Stimulated activated memory B cell treated with anti-CD40 and anti-IgM and Interleukin-4, amounts not matched to agents 10 μg/mL and 1 μg/mL and 100 μg/mL, for 72 hours (primary cell): ENCODE results near the gene ARID5B.
A peak's percentile ranks its signal among the peaks of the same experiment; 100 is the strongest.

Experiments used
- ATAC-seq: fragments of 150-1000 bp; cut with Tn5 transposase; 2 replicates; pipeline ENCODE4 v1.10.0; 2021
- H3K27ac Mint-ChIP-seq: one replicate; pipeline ENCODE4 v1.8.0; 2022; ENCODE audit warnings: mild to moderate bottlenecking, mixed read lengths
- H3K27me3 Mint-ChIP-seq: one replicate; pipeline ENCODE4 v1.8.0; 2022; ENCODE audit warnings: mixed read lengths
- H3K36me3 Mint-ChIP-seq: one replicate; pipeline ENCODE4 v1.8.0; 2022; ENCODE audit warnings: mixed read lengths
- H3K4me1 Mint-ChIP-seq: one replicate; pipeline ENCODE4 v1.8.0; 2022; ENCODE audit warnings: mixed read lengths
- H3K4me3 Mint-ChIP-seq: one replicate; pipeline ENCODE4 v1.8.0; 2022; ENCODE audit warnings: mild to moderate bottlenecking, moderate library complexity, mixed read lengths
- H3K9me3 Mint-ChIP-seq: one replicate; pipeline ENCODE4 v1.8.0; 2022; ENCODE audit warnings: mixed read lengths

Gene ARID5B

DNA sequence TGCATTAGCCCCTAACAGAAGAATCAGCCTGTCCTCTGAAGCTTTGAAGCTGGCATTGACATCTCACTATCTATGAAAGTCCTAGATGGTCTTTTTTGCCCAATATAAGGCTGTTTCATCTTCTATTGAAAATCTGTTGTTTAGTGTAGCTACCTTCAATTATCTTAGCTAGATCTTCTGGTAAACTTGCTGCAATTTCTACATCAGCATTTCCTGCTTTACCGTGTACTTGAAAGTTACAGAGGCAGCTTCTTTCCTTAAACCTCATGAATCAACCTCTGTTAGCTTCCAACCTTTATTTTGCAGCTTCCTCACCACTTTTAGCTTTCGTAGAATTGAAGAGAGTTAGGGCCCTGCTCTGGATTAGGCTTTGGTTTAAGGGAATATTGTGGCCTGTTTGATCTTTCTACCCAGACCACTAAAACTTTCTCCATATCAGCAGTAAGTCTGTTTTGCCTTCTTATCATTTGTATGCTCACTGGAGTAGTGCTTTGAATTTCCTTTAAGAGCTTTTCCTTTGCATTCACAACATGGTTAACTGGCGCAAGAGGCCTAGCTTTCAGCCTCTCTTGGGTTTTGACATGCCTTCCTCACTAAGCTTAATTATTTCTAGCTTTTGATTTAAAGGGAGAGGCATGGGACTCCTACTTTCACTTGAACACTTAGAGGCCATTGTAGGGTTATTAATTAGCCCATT, 32.5 kb downstream of the ARID5B start:
- Mint-ChIP-seq H3K4me3 (no peak overlapping the region), H3K9me3 (peaks cover 3% of the 10 kb centered on the region), H3K4me1 (peaks cover 58% of the 10 kb centered on the region), H3K27me3 (no peaks in the 10 kb centered on the region), H3K36me3 (peaks cover 57% of the 10 kb centered on the region), H3K27ac (peak overlapping the region; percentile 43)
- ATAC-seq = no peak

DNA sequence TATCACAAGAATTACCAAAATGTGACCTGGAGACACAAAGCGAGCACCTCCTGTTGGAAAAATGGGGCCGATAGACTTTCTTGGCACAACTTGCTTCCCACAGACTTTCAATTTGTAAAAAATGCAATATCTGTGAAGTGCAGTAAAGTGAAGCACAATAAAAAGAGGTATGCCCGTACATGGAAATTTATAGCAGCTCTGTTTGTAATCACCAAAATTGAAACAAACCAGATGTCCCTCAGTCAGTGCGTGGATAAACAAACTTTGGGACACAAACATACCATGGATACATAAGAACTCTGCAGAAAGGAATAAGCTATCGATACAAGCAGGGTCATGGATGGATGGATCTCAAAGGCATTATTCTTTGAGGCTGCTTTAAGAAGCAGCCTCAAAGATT, 33.6 kb downstream of the ARID5B start:
- H3K4me3 Mint-ChIP-seq = no peak overlapping the region
- no peaks in the 10 kb centered on the region for H3K27me3 Mint-ChIP-seq
- peaks cover 58% of the 10 kb centered on the region for H3K4me1 Mint-ChIP-seq
- H3K36me3 Mint-ChIP-seq = peaks cover 49% of the 10 kb centered on the region
- no peak for ATAC-seq
- H3K27ac Mint-ChIP-seq = peak overlapping the region; percentile 43
- H3K9me3 Mint-ChIP-seq = peaks cover under 1% of the 10 kb centered on the region

DNA sequence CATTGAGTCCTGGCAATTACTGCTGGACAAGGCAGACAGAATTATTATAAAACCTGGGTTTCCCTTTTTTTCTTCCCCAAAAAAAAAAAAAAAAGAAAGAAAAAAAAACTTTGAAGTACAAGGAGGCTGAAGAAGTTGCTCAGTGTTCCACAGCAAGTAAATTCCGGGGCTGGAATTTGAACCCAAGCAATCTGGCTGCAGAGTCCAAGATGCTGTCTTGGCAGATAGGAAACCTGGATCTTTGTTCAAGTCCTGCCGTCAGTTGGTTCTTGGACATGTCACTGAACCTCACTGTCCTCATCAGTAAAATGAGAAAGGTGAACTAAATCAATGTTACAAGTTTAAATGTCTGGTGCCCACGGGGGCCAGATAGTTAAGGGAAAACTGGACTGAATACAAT, 35.3 kb downstream of the ARID5B start:
- H3K4me1 Mint-ChIP-seq = peaks cover 71% of the 10 kb centered on the region
- H3K27me3 Mint-ChIP-seq = no peaks in the 10 kb centered on the region
- H3K36me3 Mint-ChIP-seq = peaks cover 52% of the 10 kb centered on the region
- H3K9me3 Mint-ChIP-seq = no peaks in the 10 kb centered on the region
- ATAC-seq = no peak
- H3K4me3 Mint-ChIP-seq = no peak overlapping the region
- peak overlapping the region; percentile 92 for H3K27ac Mint-ChIP-seq

DNA sequence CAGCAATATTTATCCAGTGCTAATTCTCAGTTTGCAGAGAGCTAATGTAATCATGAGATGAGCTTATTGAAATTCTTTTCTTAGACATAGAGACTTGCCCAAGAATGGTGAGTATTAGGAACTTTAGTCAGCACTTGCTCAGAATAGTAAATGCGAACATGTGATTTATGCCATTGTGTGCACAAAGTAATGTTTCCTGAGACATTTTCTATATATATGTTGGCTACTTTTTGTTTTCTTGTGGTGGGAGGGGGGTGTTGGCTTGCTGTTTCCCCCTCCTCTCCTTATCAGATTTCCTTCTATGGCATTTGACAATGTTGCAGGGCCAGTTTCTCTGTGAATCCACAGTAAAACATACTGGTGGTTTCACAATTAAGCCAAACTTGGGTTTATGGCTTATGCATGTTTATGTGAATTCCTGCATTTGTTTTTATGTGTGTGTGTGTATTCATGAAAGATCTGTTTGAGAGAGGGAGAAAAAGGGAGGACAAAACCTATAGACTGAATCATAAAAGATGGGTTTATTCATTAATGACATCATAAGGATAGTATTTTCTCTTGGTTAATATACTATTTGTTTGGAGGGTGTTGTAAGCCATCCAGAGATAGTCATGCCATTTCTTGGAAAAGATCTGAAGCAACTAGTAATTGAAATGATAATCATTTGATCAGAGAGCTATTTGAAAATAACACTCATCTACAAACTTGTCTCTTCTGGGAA, 36.3 kb downstream of the ARID5B start:
- Mint-ChIP-seq H3K4me1 (peaks cover 81% of the 10 kb centered on the region), H3K36me3 (peaks cover 57% of the 10 kb centered on the region)
- ATAC-seq = no peak

DNA sequence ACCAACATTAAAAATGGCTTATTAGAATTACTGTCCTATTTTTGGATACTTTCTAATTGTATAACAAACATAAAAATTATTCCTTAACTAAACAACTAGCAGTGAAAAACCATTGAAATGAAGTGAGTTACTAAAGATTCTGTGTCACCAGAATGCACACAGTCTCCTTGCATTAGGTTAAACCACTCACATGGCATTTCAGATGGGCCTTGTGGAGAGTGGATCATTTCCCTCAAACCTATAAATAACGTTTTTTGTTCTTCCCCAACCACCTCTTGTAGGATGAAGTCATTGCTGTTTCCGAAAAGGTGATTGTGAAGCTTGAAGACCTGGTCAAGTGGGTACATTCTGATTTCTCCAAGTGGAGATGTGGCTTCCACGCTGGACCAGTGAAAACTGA, 38.4 kb downstream of the ARID5B start:
- Mint-ChIP-seq H3K27me3 (no peaks in the 10 kb centered on the region), H3K4me3 (peak overlapping the region; percentile 74), H3K36me3 (peaks cover 55% of the 10 kb centered on the region), H3K27ac (peak overlapping the region; percentile 92), H3K4me1 (peaks cover 80% of the 10 kb centered on the region), H3K9me3 (no peaks in the 10 kb centered on the region)
- ATAC-seq = peak; percentile 49

More for the DNA sequence above, 36.3 kb downstream of the ARID5B start:
- H3K27me3 Mint-ChIP-seq = no peaks in the 10 kb centered on the region
- H3K9me3 Mint-ChIP-seq = no peaks in the 10 kb centered on the region
- H3K4me3 Mint-ChIP-seq = peak overlapping the region; percentile 10
- H3K27ac Mint-ChIP-seq = peak overlapping the region; percentile 92

DNA sequence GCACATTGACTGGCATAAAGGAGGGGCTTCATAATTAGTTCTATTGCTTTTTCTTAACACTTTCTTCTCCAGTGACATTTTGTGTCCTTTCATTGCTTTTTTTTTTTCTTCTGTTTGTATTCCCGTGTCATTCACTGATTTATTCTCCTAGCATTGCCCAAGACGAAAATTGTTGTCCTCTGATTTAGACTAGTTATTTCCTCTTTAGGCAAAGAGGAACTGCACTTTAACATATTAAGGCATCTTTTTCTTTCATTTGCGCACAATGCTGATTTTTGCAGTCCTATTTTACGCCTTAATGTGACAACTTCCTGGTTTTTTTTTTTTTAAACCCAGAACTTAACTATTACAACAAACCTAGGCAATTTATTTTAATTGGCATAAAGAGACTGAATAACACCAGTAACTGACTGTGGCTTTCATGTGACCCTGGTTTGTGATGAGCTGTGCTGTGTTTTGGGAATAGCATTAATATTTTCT, 39.7 kb downstream of the ARID5B start:
- peaks cover 76% of the 10 kb centered on the region for H3K4me1 Mint-ChIP-seq
- ATAC-seq = peak; percentile 53
- no peaks in the 10 kb centered on the region for H3K9me3 Mint-ChIP-seq
- peaks cover 51% of the 10 kb centered on the region for H3K36me3 Mint-ChIP-seq
- peak overlapping the region; percentile 62 for H3K4me3 Mint-ChIP-seq
- H3K27ac Mint-ChIP-seq = peak overlapping the region; percentile 92
- no peaks in the 10 kb centered on the region for H3K27me3 Mint-ChIP-seq

DNA sequence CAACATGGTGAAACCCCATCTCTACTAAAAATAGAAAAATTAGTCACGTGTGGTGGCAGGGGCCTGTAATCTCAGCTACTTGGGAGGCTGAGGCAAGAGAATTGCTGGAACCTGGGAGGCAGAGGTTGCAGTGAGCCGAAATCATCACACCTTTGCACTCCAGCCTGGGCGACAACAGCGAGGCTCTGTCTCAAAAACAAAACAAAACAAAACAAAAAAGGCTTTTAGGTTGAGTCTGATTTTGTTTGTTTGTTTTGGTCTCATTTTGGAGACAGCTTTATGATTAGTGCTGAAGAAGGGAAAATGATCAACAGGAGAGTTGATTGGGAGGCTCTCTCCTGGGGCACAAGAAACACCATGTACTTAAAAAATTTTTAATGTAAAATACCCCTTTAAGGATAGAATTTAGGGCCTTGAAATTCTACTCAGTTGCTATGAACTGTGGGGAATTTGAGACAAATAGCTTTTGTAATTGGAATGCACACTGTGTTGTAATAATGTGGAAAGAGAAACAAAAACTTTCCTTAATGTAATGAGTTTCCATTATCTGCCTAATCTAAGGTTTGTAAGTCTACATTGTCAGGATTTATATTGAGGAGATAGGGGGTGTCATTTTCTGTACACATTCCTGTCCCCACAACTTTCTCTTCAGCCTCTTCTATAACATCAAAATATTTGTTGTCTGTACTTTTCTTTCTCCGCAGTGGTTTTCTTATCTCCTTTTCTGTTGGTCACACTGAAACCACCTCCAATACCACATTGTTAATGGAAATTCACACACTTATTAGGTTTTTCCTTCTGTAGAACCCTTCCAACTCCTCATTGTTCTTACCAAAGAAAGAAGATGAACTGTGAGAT, 41.3 kb downstream of the ARID5B start:
- Mint-ChIP-seq H3K9me3 (no peaks in the 10 kb centered on the region), H3K27ac (peak overlapping the region; percentile 92), H3K4me3 (peak overlapping the region; percentile 62), H3K27me3 (no peaks in the 10 kb centered on the region), H3K4me1 (peaks cover 65% of the 10 kb centered on the region), H3K36me3 (peaks cover 65% of the 10 kb centered on the region)
- ATAC-seq = no peak

DNA sequence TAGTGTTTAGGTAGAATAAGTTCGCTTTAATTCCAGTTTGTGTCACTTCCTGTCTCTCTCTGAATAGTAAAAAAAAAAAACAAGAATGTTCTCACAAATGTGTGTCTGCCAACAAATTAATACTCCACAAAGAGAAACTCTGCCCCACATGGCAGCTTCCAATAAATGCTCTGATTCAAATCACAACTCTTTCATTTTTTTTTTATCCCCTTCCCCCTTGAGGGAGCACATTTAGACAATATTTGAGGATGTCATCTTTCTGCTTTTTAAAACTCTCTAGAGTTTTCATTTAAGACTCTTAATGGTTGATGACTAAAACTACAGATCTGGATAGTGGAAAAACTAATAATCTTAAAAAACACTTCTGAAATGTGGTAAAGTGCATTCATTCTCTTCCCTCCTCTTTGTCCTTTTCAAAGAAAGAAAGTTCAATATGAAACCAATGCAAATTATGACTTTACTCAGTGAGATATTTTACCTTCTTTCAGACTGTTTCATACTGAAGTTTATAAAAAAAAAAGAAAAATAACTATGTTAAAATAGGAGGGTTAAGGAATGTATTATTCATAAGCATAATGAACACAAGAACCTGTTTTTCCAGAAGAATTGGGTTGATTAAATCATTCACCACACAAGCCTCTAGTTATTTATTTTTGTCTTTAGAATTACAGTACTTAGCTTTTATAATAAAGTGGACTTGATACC, 42.3 kb downstream of the ARID5B start:
- Mint-ChIP-seq H3K4me3 (peak overlapping the region; percentile 62), H3K4me1 (peaks cover 55% of the 10 kb centered on the region), H3K9me3 (no peaks in the 10 kb centered on the region), H3K27me3 (no peaks in the 10 kb centered on the region), H3K36me3 (peaks cover 68% of the 10 kb centered on the region), H3K27ac (peak overlapping the region; percentile 92)
- ATAC-seq = peak; percentile 74

DNA sequence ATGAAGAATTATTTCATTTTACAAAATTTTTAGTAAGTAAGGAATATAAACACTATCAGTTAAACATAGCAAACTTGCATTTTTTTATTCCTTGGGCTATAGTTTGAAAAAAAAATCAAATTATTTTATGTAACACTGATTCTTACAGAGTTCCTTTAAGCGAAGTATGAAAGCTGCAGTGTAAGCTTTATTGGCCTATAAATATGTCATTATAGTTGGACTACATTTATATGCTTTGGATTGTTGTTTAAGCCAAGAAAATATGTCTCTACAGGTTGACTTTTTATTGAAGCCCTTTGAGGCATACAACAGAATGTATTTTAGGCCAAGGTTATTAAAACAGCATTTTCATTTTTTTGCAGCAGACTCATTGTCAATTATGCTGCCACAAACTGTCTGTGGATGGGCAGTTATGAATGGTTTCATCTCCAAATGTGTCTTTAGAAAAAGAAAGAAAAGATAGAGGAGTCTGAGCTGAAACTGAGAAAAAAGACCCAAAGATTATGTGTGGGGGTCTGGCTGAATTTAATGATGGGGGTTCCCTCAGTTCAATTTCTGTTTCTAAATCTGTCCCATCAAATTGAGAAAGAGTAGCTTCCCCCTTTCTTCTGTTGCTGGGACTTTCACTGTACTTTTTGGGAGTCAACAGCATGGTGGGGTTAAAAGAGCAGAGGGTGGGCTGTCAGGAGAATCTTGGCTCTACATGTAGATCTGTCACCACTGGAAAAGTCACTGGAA, 43.1 kb downstream of the ARID5B start:
- no peak for ATAC-seq
- peak overlapping the region; percentile 92 for H3K27ac Mint-ChIP-seq
- H3K4me3 Mint-ChIP-seq = peak overlapping the region; percentile 31
- no peaks in the 10 kb centered on the region for H3K9me3 Mint-ChIP-seq
- H3K27me3 Mint-ChIP-seq = no peaks in the 10 kb centered on the region
- H3K36me3 Mint-ChIP-seq = peaks cover 76% of the 10 kb centered on the region
- H3K4me1 Mint-ChIP-seq = peaks cover 47% of the 10 kb centered on the region

DNA sequence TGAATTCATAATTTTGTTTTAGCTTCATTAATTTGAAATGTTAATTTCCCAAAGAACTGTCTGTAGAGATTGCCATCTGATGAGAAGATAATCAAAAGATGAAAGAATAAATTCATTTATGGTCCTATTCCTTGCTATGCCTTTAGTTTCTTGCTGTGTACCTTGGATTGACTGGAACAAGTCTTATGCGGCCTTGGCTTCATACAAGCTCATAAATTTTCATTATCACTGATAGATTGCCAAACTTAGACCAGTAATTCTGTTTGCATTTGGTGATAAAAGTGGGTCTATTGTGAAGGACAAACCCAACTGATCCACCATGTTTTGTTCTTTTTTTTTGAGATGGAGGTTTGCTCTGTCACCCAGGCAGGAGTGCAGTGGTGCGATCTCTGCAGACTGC, 48.2 kb downstream of the ARID5B start:
- H3K9me3 Mint-ChIP-seq = no peaks in the 10 kb centered on the region
- peaks cover 69% of the 10 kb centered on the region for H3K36me3 Mint-ChIP-seq
- no peaks in the 10 kb centered on the region for H3K27me3 Mint-ChIP-seq
- no peak overlapping the region for H3K27ac Mint-ChIP-seq
- H3K4me3 Mint-ChIP-seq = no peak overlapping the region
- ATAC-seq = no peak
- H3K4me1 Mint-ChIP-seq = peaks cover 24% of the 10 kb centered on the region

DNA sequence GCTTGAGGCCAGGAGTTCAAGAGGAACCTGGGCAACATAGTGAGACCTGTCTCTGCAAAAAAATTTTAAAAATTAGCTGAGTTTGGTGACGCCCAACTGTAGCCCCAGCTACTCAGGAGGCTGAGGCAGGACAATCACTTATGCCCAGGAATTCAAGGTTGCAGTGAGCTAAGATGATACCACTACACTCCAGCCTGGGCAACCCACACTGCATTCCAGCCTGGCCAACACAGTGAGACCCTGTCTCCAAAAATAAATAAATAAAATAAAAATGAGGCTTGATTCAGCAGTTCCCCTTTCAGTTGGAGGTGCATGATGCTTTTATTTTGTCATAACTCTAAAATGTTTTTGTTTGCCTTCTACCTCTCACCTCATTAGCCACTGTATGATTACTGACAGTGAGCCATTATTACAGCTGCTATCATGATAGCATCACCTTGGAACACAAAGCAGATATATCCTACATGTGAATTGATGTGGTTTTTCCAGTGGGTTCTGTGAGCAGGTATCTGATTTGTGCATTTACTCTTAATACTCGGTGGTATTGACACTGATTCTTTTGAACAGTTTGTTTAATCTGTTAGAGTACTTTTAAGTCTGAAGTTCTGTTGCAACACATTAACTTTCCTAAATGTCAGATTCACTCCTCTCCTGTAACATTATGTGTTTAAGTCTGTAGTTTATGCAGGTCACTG, 49.1 kb downstream of the ARID5B start:
- Mint-ChIP-seq H3K27ac (no peak overlapping the region), H3K9me3 (no peaks in the 10 kb centered on the region)

DNA sequence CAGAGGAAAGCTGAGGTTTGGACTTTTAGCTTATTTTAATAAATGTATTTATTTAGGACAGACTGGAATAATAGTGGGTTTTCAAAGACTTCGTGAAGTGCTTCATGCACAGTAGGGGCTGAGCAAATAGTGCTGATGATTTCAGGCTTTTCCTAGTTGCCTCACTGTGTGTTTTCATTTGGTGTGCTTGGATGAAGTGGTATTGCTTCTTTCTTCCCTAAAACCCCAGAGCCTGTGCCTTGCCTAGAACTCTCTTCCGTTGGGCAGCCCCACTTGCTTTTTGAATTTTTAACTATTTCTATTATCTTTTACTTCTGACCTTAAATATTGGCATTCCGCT, 49.6 kb downstream of the ARID5B start:
- Mint-ChIP-seq H3K27ac (no peak overlapping the region), H3K36me3 (peaks cover 79% of the 10 kb centered on the region), H3K27me3 (no peaks in the 10 kb centered on the region), H3K4me1 (peaks cover 31% of the 10 kb centered on the region), H3K9me3 (no peaks in the 10 kb centered on the region), H3K4me3 (no peak overlapping the region)
- no peak for ATAC-seq

More for the DNA sequence above, 49.1 kb downstream of the ARID5B start:
- ATAC-seq = no peak
- Mint-ChIP-seq H3K27me3 (no peaks in the 10 kb centered on the region), H3K4me3 (no peak overlapping the region), H3K4me1 (peaks cover 26% of the 10 kb centered on the region), H3K36me3 (peaks cover 77% of the 10 kb centered on the region)

DNA sequence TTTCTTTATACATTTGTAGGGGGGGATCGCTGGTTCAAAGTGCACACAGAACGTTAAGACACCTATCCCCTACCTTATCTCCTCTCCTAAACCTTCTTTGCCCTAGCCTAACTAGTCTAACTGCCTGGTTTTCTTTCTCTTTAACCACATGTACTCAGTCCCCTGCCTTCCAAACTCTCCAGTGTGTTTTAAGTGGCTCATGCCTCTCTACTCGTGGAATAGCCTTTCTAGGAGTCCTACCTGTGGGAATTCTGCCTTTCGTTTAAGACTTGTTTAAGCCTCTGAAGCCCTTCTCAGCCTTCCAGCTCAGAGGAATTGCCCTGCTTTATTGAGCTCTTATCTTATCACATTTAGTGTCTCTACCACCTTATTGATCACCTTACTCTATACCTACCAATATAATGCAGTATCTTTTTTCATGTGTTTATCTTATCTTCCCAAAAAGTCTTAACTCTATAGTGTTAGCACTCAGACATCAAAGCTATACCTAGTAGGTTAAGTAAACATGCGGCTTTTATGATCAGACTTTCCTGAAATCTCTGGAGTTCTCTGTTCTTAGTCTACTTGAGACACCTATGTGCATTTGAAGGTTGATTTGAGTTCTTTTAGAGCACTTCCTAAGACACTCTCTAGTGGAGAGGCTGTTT, 50.7 kb downstream of the ARID5B start:
- Mint-ChIP-seq H3K27me3 (no peaks in the 10 kb centered on the region), H3K4me1 (peaks cover 41% of the 10 kb centered on the region), H3K9me3 (no peaks in the 10 kb centered on the region), H3K4me3 (no peak overlapping the region), H3K36me3 (peaks cover 79% of the 10 kb centered on the region), H3K27ac (peak overlapping the region; percentile 26)
- no peak for ATAC-seq
